Measurements from ENCODE around the gene TRAPPC1. TPM values are rescaled to one million over a fixed set of nuclear protein-coding genes. Genes with fewer than 3 reads are reported as not detected.
A peak's percentile ranks its signal among the peaks of the same experiment; 100 is the strongest.

TRAPPC1 gene, protein sequence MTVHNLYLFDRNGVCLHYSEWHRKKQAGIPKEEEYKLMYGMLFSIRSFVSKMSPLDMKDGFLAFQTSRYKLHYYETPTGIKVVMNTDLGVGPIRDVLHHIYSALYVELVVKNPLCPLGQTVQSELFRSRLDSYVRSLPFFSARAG
- polyA plus RNA-seq (2012; rRNA removed): 390 and 555 TPM in 2 replicates
- 477 and 538 TPM in 2 replicates for polyA plus RNA-seq (2012; cell fraction: cytosol; rRNA removed)
- polyA plus RNA-seq (2012; cell fraction: nucleus; rRNA removed): 138 and 181 TPM in 2 replicates

DNA sequence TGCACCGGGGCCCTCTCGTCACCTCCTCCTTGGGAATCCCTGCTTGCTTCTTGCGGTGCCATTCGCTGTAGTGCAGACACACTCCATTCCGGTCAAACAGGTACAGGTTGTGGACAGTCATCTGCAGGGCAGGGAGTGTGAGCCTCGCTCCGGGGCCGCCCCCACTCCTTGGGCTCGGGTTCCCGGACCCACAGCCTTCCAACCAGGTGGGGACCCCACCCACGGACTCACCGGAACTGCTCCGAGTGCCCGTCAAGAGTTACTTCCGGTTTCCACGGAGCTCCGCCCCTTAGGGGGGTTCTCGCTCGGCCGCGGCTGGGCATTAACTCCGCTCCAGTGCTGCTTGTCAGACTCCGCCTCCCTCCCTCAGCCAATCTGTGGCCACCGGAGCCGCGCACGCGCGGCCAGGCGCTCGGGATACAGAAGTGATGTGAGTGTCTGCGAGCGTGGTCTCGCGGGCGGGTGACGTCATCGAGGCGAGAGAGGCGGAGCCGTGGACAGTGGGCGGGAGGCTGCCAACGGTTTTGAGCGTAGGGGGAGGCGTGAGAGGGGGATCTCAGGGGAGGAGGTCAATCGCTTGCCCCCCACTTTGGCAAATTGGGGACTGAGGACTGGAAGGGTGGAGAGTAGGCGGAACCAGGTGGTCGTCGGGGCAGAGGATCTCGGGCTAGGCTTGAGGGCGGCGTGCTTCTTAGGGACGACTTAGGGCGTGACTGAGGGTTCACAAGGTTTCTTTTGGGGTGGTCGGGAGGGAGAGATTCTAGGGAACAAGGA lies at the start of gene TRAPPC1, which contains the start of gene CNTROB:
TRAPPC1 (minus strand) TSS at position 238 of the 774 bp plus-strand sequence; CDS start at position 121, 117 bp downstream.
CNTROB (plus strand) TSS at position 498 of the 774 bp plus-strand sequence. CDS start 874 bp downstream, outside the sequence.
- POLR2A ChIA-PET: interaction anchor here (0.8 to 2.7 kb wide), 4 partner anchors 12 to 59 kb away, joined by 3 to 11 read pairs (median 6); partner anchors contain the start of gene RNF227
- TF ChIP-seq TAF1 (IDR thresholded peaks at IDR 0.05; ENCODE audit: borderline replicate concordance, low read depth, low read length) (peak; percentile 29; the same call in 1 of the 2 replicates), FOXM1 (IDR thresholded peaks at IDR 0.05; ENCODE audit: low read depth) (no peak), NFIC (IDR thresholded peaks at IDR 0.05; ENCODE audit: borderline replicate concordance) (no peak), REST (IDR thresholded peaks at IDR 0.05; ENCODE audit: low read depth, low read length) (no peak), RFX5 (IDR thresholded peaks at IDR 0.05; ENCODE audit: low read length) (no peak; the same call in none of the 2 replicates), EZH2phosphoT487 (IDR thresholded peaks at IDR 0.05; ENCODE audit: borderline replicate concordance, low read depth) (no peak), JUND (IDR thresholded peaks at IDR 0.05) (no peak), SMC3 (IDR thresholded peaks at IDR 0.05; ENCODE audit: low read depth, low read length) (no peak), POLR2AphosphoS5 (IDR thresholded peaks at IDR 0.05; ENCODE audit: low read depth, low read length) (peak; percentile 65), FOXJ3 (CRISPR knock-in tag; IDR thresholded peaks at IDR 0.05) (no peak), PBX3 (IDR thresholded peaks at IDR 0.05) (peak; percentile 94), ELF1 (IDR thresholded peaks at IDR 0.05) (peak; percentile 69; the same call in 1 of the 2 replicates), RAD21 (IDR thresholded peaks at IDR 0.05; ENCODE audit: low read length) (no peak), NRF1 (IDR thresholded peaks at IDR 0.05; ENCODE audit: low read depth, low read length) (peak; percentile 96), MXI1 (IDR thresholded peaks at IDR 0.05; ENCODE audit: low read depth, low read length) (peak; percentile 78; the same call in 1 of the 2 replicates), MEF2A (IDR thresholded peaks at IDR 0.05; ENCODE audit: borderline replicate concordance, low read depth) (no peak), GATA2 (CRISPR knock-in tag; IDR thresholded peaks at IDR 0.05) (no peak), CTCF (IDR thresholded peaks at IDR 0.05) (no peak)
- TF ChIP-seq, protein P1, sequence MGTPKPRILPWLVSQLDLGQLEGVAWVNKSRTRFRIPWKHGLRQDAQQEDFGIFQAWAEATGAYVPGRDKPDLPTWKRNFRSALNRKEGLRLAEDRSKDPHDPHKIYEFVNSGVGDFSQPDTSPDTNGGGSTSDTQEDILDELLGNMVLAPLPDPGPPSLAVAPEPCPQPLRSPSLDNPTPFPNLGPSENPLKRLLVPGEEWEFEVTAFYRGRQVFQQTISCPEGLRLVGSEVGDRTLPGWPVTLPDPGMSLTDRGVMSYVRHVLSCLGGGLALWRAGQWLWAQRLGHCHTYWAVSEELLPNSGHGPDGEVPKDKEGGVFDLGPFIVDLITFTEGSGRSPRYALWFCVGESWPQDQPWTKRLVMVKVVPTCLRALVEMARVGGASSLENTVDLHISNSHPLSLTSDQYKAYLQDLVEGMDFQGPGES (IDR thresholded peaks at IDR 0.05; ENCODE audit: low read depth, low read length): no peak
- TF ChIP-seq, protein P2, sequence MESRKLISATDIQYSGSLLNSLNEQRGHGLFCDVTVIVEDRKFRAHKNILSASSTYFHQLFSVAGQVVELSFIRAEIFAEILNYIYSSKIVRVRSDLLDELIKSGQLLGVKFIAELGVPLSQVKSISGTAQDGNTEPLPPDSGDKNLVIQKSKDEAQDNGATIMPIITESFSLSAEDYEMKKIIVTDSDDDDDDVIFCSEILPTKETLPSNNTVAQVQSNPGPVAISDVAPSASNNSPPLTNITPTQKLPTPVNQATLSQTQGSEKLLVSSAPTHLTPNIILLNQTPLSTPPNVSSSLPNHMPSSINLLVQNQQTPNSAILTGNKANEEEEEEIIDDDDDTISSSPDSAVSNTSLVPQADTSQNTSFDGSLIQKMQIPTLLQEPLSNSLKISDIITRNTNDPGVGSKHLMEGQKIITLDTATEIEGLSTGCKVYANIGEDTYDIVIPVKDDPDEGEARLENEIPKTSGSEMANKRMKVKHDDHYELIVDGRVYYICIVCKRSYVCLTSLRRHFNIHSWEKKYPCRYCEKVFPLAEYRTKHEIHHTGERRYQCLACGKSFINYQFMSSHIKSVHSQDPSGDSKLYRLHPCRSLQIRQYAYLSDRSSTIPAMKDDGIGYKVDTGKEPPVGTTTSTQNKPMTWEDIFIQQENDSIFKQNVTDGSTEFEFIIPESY (IDR thresholded peaks at IDR 0.05; ENCODE audit: borderline replicate concordance, low read depth): peak; percentile 95

More for the DNA sequence above, at the start of gene TRAPPC1, which contains the start of gene CNTROB:
- Histone ChIP-seq H3K79me2 (ENCODE audit: insufficient read depth) (peaks cover 58% of the 10 kb centered on the region), H3K27ac (ENCODE audit: low read depth in 2 of 2, low read length in 1 of 2) (peak within 1 kb of the TSS; percentile 75 to 87), H3F3A (replicated peaks; ENCODE audit: insufficient read depth) (no peaks in the 10 kb centered on the region), H3K27me3 (ENCODE audit: insufficient read depth) (no peaks in the 10 kb centered on the region), H3K4me3 (ENCODE audit: low read depth in 2 of 2, low read length in 1 of 2) (peak within 1 kb of the TSS; percentile 99 to 100), H2AFZ (ENCODE audit: low read depth) (peak within 1 kb of the TSS; percentile 95), H3K9me3 (no peaks in the 10 kb centered on the region), H3K4me2 (peak within 1 kb of the TSS; percentile 96), H3K36me3 (replicated peaks in 1 of 2; ENCODE audit: control insufficient read depth in 1 of 2, insufficient read depth in 2 of 2, low read length in 1 of 2) (peaks cover 19 to 22% of the 10 kb centered on the region in 2 experiments), H3K9ac (peak within 1 kb of the TSS; percentile 82), H3K4me1 (ENCODE audit: control insufficient read depth in 1 of 2, insufficient read depth in 2 of 2, low read depth in 1 of 2, low read length in 1 of 2) (peaks cover 21 to 38% of the 10 kb centered on the region in 2 experiments; a peak in 3 of 4 replicates), H4K20me1 (ENCODE audit: insufficient read depth) (0 out of 2 replicates have a peak, but pooled peaks cover 9% of the 10 kb centered on the region), H3K9me2 (no peaks in the 10 kb centered on the region)
- under 1% methylated on average over 42 of the region's 55 CpGs for whole genome bisulfite sequencing (ENCODE audit: low lambda C conversion rate)
- DNase-seq: peak; percentile 98
- CTCF ChIA-PET: interaction anchor here (1.0 to 8.2 kb wide), 15 partner anchors 13 to 188 kb away, joined by 3 to 61 read pairs (median 6); partner anchors contain the start of gene RNF227
